SK-N-SH treated with all-trans-retinoic acid at 6 μM for 48 hours (cell line): ENCODE measurements around the gene ZBTB39.

ENCODE experiments used
- ARNTL ChIP-seq: fragments of 450-650 bp; formaldehyde crosslinking; IDR thresholded peaks from 2 replicates; pipeline ENCODE4 v1.5.0; 2020; ENCODE audit warnings: low read depth, mild to moderate bottlenecking, moderate library complexity, borderline replicate concordance
- BACH2 ChIP-seq: fragments of 250-450 bp; sonication (Bioruptor Pico); IDR thresholded peaks from 2 replicates; pipeline ENCODE4 v1.9.0; 2021; ENCODE audit warnings: mild to moderate bottlenecking, borderline replicate concordance
- CREB5 ChIP-seq: fragments of 250-450 bp; sonication (Bioruptor Pico); IDR thresholded peaks from 2 replicates; pipeline ENCODE4 v1.5.1; 2020; ENCODE audit warnings: low read depth, mild to moderate bottlenecking, moderate library complexity
- ESRRG ChIP-seq: fragments of 250-450 bp; sonication (Bioruptor Pico); IDR thresholded peaks from 2 replicates; pipeline ENCODE4 v1.6.1; 2021; ENCODE audit warnings: mild to moderate bottlenecking
- OSR1 ChIP-seq: fragments of 250-450 bp; sonication (Bioruptor Pico); IDR thresholded peaks from 2 replicates; pipeline ENCODE4 v1.8.0; 2022; ENCODE audit warnings: moderate library complexity, mild to moderate bottlenecking, inconsistent platforms
- PATZ1 ChIP-seq: fragments of 250-450 bp; sonication (Bioruptor Pico); IDR thresholded peaks from 2 replicates; pipeline ENCODE4 v1.8.0; 2020; ENCODE audit warnings: mild to moderate bottlenecking, moderate library complexity, borderline replicate concordance
- PPARA ChIP-seq: fragments of 250-450 bp; sonication (Bioruptor Pico); IDR thresholded peaks from 2 replicates; pipeline ENCODE4 v1.5.0; 2020; ENCODE audit warnings: mild to moderate bottlenecking, borderline replicate concordance
- TCF4 ChIP-seq: fragments of 250-450 bp; sonication (Bioruptor Pico); IDR thresholded peaks from 2 replicates; pipeline ENCODE4 v1.8.0; 2021; ENCODE audit warnings: mild to moderate bottlenecking, moderate library complexity, borderline replicate concordance
- TOX ChIP-seq: fragments of 250-450 bp; sonication (Bioruptor Pico); IDR thresholded peaks from 2 replicates; pipeline ENCODE4 v1.8.0; 2021; ENCODE audit warnings: mild to moderate bottlenecking, moderate library complexity, borderline replicate concordance
- ZFP3 ChIP-seq: fragments of 250-450 bp; sonication (Bioruptor Pico); IDR thresholded peaks from 2 replicates; pipeline ENCODE4 v1.5.0; 2020; ENCODE audit warnings: mild to moderate bottlenecking, moderate library complexity
- ZNF565 ChIP-seq: fragments of 450-650 bp; formaldehyde crosslinking; conservative IDR thresholded peaks from 2 replicates; pipeline ENCODE4 v1.5.0; 2020; ENCODE audit warnings: low read depth, mild to moderate bottlenecking, moderate library complexity
- TF ChIP-seq, protein P1 (sequence below): fragments of 250-450 bp; sonication (Bioruptor Pico); IDR thresholded peaks from 2 replicates; pipeline ENCODE4 v1.5.0; 2020; ENCODE audit warnings: mild to moderate bottlenecking, moderate library complexity
- TF ChIP-seq, protein P2 (sequence below): fragments of 250-450 bp; sonication (Bioruptor Pico); IDR thresholded peaks from 2 replicates; pipeline ENCODE4 v1.8.0; 2021; ENCODE audit warnings: low read depth, mild to moderate bottlenecking, moderate library complexity, borderline replicate concordance
- TF ChIP-seq, protein P3 (sequence below): fragments of 250-450 bp; sonication (Bioruptor Pico); IDR thresholded peaks from 2 replicates; pipeline ENCODE4 v1.5.1; 2021; ENCODE audit warnings: mild to moderate bottlenecking, moderate library complexity

DNA sequence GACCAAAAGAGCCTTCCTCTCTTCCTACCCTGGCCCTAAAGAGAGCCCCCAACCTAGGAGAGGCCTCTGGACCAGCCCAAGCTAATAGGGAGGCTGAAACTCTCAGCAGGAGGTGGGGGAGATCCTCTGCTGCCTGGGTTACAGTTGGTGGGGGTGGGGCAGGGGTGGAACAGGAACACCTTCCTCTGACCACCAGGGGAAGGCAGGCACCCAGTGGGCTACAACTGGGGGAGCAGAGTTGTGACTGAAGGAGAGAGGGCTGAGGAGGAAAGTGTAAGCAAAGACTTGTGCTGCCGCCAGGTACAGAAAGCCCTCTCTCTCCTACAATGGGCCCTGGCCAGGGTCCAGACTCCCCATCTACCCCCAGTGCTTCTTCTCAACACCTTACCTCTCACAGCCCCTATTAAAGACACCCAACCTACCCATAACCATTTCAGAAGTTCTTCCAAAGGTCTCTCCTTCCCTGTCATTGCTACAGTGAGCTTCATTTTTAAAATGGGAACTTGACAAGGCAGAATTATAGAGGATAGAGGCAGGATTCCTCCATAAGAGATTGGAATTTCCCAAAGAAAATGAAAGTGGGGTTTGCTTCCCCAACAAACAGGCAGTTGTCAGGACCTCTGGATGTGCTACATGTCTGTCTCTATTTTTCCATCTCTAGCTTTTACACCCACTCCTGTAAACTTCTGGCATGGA, 42.2 kb upstream of the ZBTB39 start:
- no peak for TF ChIP-seq PPARA
- TF ChIP-seq OSR1 (CRISPR knock-in tag), result no peak
- TF ChIP-seq BACH2 (CRISPR knock-in tag), result no peak
- TF ChIP-seq TOX (CRISPR knock-in tag), result no peak
- no peak for TF ChIP-seq ZFP3 (CRISPR knock-in tag)
- TF ChIP-seq PATZ1 (CRISPR knock-in tag), result no peak
- no peak for TF ChIP-seq TCF4 (CRISPR knock-in tag)
- TF ChIP-seq, protein P1, sequence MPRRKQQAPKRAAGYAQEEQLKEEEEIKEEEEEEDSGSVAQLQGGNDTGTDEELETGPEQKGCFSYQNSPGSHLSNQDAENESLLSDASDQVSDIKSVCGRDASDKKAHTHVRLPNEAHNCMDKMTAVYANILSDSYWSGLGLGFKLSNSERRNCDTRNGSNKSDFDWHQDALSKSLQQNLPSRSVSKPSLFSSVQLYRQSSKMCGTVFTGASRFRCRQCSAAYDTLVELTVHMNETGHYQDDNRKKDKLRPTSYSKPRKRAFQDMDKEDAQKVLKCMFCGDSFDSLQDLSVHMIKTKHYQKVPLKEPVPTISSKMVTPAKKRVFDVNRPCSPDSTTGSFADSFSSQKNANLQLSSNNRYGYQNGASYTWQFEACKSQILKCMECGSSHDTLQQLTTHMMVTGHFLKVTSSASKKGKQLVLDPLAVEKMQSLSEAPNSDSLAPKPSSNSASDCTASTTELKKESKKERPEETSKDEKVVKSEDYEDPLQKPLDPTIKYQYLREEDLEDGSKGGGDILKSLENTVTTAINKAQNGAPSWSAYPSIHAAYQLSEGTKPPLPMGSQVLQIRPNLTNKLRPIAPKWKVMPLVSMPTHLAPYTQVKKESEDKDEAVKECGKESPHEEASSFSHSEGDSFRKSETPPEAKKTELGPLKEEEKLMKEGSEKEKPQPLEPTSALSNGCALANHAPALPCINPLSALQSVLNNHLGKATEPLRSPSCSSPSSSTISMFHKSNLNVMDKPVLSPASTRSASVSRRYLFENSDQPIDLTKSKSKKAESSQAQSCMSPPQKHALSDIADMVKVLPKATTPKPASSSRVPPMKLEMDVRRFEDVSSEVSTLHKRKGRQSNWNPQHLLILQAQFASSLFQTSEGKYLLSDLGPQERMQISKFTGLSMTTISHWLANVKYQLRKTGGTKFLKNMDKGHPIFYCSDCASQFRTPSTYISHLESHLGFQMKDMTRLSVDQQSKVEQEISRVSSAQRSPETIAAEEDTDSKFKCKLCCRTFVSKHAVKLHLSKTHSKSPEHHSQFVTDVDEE (CRISPR knock-in tag), result no peak
- TF ChIP-seq, protein P2, sequence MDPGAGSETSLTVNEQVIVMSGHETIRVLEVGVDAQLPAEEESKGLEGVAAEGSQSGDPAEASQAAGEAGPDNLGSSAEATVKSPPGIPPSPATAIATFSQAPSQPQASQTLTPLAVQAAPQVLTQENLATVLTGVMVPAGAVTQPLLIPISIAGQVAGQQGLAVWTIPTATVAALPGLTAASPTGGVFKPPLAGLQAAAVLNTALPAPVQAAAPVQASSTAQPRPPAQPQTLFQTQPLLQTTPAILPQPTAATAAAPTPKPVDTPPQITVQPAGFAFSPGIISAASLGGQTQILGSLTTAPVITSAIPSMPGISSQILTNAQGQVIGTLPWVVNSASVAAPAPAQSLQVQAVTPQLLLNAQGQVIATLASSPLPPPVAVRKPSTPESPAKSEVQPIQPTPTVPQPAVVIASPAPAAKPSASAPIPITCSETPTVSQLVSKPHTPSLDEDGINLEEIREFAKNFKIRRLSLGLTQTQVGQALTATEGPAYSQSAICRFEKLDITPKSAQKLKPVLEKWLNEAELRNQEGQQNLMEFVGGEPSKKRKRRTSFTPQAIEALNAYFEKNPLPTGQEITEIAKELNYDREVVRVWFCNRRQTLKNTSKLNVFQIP (CRISPR knock-in tag), result no peak
- no peak for TF ChIP-seq ESRRG (CRISPR knock-in tag)
- TF ChIP-seq ARNTL (CRISPR knock-in tag), result no peak
- TF ChIP-seq CREB5 (CRISPR knock-in tag), result no peak
- TF ChIP-seq, protein P3, sequence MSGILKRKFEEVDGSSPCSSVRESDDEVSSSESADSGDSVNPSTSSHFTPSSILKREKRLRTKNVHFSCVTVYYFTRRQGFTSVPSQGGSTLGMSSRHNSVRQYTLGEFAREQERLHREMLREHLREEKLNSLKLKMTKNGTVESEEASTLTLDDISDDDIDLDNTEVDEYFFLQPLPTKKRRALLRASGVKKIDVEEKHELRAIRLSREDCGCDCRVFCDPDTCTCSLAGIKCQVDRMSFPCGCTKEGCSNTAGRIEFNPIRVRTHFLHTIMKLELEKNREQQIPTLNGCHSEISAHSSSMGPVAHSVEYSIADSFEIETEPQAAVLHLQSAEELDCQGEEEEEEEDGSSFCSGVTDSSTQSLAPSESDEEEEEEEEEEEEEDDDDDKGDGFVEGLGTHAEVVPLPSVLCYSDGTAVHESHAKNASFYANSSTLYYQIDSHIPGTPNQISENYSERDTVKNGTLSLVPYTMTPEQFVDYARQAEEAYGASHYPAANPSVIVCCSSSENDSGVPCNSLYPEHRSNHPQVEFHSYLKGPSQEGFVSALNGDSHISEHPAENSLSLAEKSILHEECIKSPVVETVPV (CRISPR knock-in tag), result no peak
- no peak for TF ChIP-seq ZNF565 (CRISPR knock-in tag)
